Heart left ventricle (tissue), 16 donors: ENCODE results near the gene PCED1B. TPM values are rescaled to one million over a fixed set of nuclear protein-coding genes. Genes with fewer than 3 reads are reported as not detected.

Experiments used
- ATAC-seq, 4 donors: fragments of 200-7000 bp; cut with Tn5 transposase; one replicate each; pipeline ENCODE4 v1.9.1; 2020 to 2022; ENCODE audit warnings: moderate library complexity in 4 of 4, mild to moderate bottlenecking in 3 of 4, moderate number of reproducible peaks in 1 of 4
- DNase-seq, 5 donors: peaks; one replicate each; pipeline ENCODE4 v3.0.0-alpha.2; 2020
- H3K27ac ChIP-seq, 12 donors: fragments of 200-600 bp; sonication (generic) in 4 of 12; one replicate each; pipeline versions ENCODE4 v1.5.0 to v1.8.0; 2016 to 2022; ENCODE audit warnings: mild to moderate bottlenecking in 2 of 12
- H3K27me3 ChIP-seq, 9 donors: fragments of 200-600 bp; sonication (generic) in 2 of 9; one replicate each; pipeline versions ENCODE4 v1.5.1 to v1.8.0; 2016 to 2022; ENCODE audit warnings: mild to moderate bottlenecking in 3 of 9
- H3K36me3 ChIP-seq, 9 donors: fragments of 200-600 bp; sonication (generic) in 2 of 9; one replicate each; pipeline versions ENCODE4 v1.5.0 to v1.8.0; 2018 to 2022; ENCODE audit warnings: mild to moderate bottlenecking in 2 of 9
- H3K4me1 ChIP-seq, 12 donors: fragments of 200-600 bp; sonication (generic) in 4 of 12; one replicate each; pipeline versions ENCODE4 v1.5.0 to v1.8.0; 2016 to 2022; ENCODE audit warnings: mild to moderate bottlenecking in 3 of 12
- H3K4me3 ChIP-seq, 12 donors: fragments of 200-600 bp; sonication (generic) in 4 of 12; one replicate each; pipeline versions ENCODE4 v1.5.0 to v1.8.0; 2017 to 2022; ENCODE audit warnings: mild to moderate bottlenecking in 9 of 12, moderate library complexity in 4 of 12
- H3K9me3 ChIP-seq, 12 donors: fragments of 200-600 bp; sonication (generic) in 4 of 12; one replicate each; pipeline versions ENCODE4 v1.5.0 to v1.8.0; 2016 to 2022; ENCODE audit warnings: mild to moderate bottlenecking in 1 of 12
- POLR2A ChIP-seq, 2 donors: fragments of 450-650 bp; IDR thresholded peaks; one replicate each; pipeline ENCODE4 v1.6.1; 2017; ENCODE audit warnings: antibody characterized with exemption in 2 of 2, mild to moderate bottlenecking in 2 of 2, moderate library complexity in 2 of 2
- WGBS, 4 donors: extraction: QIAGEN DNeasy Blood & Tissue Kit in 2 of 4; methylation state at CpG; one replicate each; pipeline versions ENCODE4 v1.1.5 to v1.1.7; 2013 to 2018; 5-methylcytosine and 5-hydroxymethylcytosine counted together
- intact Hi-C, 10 donors: fragments of 100-400 bp; cut with DNase I; formaldehyde crosslinking; loops; one replicate each; pipeline versions ENCODE4 v1.11.1 to v1.14.2; 2022
- polyA plus RNA-seq, 2 donors: library from polyadenylated mRNA; stranded (reverse); fragments of 200-250 nt; gene quantifications; one replicate each; pipeline ENCODE4 v1.2.3, GENCODE V29; 2013
- total RNA-seq, 9 donors: library from RNA; depleted of rRNA in 2 of 9; stranded (reverse); fragments of >200 nt in 2 of 9; fragmentation: NEBNext Ultra II Directional in 3 of 9; extraction: Animal tissue kit (Norgen Biotek cat#: 25700) in 3 of 9; gene quantifications; one replicate each; pipeline versions ENCODE4 v1.1.0 to v1.2.4, GENCODE V29; 2016 to 2023
- TF ChIP-seq, protein P1 (sequence below), 12 donors: fragments of 200-600 bp; sonication (generic) in 4 of 12; IDR thresholded peaks; one replicate each; pipeline versions ENCODE4 v1.5.0 to v1.8.0; 2018 to 2022; ENCODE audit warnings: antibody characterized with exemption in 12 of 12, mild to moderate bottlenecking in 5 of 12
- donor health status: ischemic (EF 13 %, LVEDD 7.1; RV severe dilation, severe dysfunction).
- donor health status: healthy with polysubstance abuse.
- donor health status: DM: no; HTN: yes; CAD: no.
- donor health status: DM: no; HTN: no; CAD: no.
- donor health status: ischemic (EF 25% LVEDD 6.9; RV normal size, moderate dysfunction).
- donor health status: ischemic (EF 25% LVEDD 5.7; RV mildly dilated, moderate dysfunction).
- donor health status: healthy.
- donor health status: DM: yes; HTN: yes; CAD: no.
- donor health status: ischemic (EF 35%, LVEDD 5.7; RV mildly dilated, moderate dysfunction).
- donor health status: nonischemic (EF 11% LVEDD 7.7; RV severe dilation, severe dysfunction).
- donor health status: DM: yes; HTN: yes; CAD: no.
- donor health status: PGD.
- donor health status: ischemic (EF 29% LVEDD 5.4; RV normal size, mild dysfunction).
- donor health status: nonischemic (EF 23%, LVEDD 6.1; RV moderate dilation, normal function).

Gene PCED1B
- total and polyA plus RNA-seq, 11 donors, result 0.39 to 9.5 (median 0.72) TPM; not detected in 2

DNA sequence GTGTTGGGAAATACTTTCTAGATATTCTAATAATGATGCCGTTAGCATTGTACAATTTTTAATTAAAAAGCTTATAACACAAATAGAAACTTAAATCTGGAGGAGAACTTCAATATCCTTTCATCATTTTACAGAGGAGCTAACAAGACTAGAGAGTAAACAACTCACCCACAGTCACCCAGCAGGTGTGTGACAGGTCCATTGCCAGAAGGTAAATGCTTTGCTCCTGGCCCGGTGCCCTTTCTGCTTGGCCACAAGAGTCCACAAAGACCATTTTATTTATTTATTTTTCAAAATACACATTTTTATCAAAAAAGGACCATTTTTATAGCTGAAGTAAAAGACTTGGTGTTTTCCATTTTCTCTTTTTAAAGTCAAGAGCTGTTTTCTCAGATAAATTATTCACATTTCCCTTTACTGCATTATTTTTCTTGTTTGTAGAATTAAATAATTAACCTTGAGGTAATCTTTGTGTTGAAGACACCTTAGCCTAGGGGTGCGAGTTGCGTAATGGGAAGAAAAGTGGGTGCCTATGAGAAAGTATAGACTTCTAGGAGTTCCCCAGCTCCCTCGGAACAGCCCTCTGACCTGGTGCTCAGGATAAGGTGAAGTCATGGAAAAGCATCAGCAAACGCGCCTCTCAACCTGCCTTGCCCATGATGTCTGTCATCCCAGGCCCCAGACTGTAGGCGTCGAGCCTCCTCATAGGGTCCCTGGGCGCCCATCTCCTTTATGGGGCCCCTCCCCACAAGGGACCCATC, 26.7 kb downstream of the PCED1B start:
- Histone ChIP-seq H3K27ac (no peak overlapping the region), H3K36me3 (no peaks in the 10 kb centered on the region), H3K9me3 (no peaks in the 10 kb centered on the region), H3K27me3 (no peaks in the 10 kb centered on the region), H3K4me1 (peaks cover 0 to 5% (median 0%) of the 10 kb centered on the region in 12 donors), H3K4me3 (no peak overlapping the region)
- intact Hi-C loops, result no loop called here
- DNase-seq (no peak), ATAC-seq (no peak)
- WGBS, 4 donors, result 92 to 95% (median 93%) methylated on average over 10 of the region's 10 CpGs
- TF ChIP-seq, protein P1, sequence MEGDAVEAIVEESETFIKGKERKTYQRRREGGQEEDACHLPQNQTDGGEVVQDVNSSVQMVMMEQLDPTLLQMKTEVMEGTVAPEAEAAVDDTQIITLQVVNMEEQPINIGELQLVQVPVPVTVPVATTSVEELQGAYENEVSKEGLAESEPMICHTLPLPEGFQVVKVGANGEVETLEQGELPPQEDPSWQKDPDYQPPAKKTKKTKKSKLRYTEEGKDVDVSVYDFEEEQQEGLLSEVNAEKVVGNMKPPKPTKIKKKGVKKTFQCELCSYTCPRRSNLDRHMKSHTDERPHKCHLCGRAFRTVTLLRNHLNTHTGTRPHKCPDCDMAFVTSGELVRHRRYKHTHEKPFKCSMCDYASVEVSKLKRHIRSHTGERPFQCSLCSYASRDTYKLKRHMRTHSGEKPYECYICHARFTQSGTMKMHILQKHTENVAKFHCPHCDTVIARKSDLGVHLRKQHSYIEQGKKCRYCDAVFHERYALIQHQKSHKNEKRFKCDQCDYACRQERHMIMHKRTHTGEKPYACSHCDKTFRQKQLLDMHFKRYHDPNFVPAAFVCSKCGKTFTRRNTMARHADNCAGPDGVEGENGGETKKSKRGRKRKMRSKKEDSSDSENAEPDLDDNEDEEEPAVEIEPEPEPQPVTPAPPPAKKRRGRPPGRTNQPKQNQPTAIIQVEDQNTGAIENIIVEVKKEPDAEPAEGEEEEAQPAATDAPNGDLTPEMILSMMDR (IDR thresholded peaks at IDR 0.05), result no peak
- no peak for TF ChIP-seq POLR2A (IDR thresholded peaks at IDR 0.05)

DNA sequence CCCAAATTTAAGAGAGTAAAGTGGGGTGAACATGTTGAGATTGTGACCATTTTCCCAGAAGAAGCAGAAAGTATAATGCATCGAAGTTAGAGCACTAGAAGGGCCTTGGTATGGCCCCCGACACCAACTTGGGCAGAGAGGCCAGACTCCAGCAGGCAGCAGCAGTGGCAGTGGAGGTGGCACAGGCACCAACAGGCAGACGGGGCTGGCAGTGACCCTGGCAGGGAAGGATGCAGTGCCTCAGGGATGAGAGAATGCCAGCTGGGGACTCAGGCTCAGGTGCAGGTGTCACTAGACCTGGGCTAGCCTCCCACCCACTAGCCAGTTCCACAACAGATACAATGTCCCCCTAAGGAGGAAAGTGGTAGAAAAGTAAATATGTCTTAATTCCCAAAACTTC, 28.0 kb downstream of the PCED1B start:
- Histone ChIP-seq H3K36me3 (no peaks in the 10 kb centered on the region), H3K4me1 (peaks cover 0 to 5% (median 0%) of the 10 kb centered on the region in 12 donors), H3K9me3 (no peaks in the 10 kb centered on the region), H3K4me3 (no peak overlapping the region), H3K27me3 (no peaks in the 10 kb centered on the region), H3K27ac (no peak overlapping the region)
- 91 to 95% (median 94%) methylated on average over 3 of the region's 3 CpGs for WGBS, 4 donors
- intact Hi-C loops, result no loop called here
- no peak for ATAC-seq
- TF ChIP-seq, protein P1 (IDR thresholded peaks at IDR 0.05), result no peak
- TF ChIP-seq POLR2A (IDR thresholded peaks at IDR 0.05), result no peak
- DNase-seq, result no peak

- H3K4me1 ChIP-seq, result peaks cover 0 to 5% (median 0%) of the 10 kb centered on the region in 12 donors
- intact Hi-C loops, result no loop called here
- TF ChIP-seq, protein P1 (IDR thresholded peaks at IDR 0.05), result no peak
- no peak for TF ChIP-seq POLR2A (IDR thresholded peaks at IDR 0.05)
- DNase-seq (no peak), ATAC-seq (no peak)
- no peak overlapping the region for H3K27ac ChIP-seq
- H3K9me3 ChIP-seq, result no peaks in the 10 kb centered on the region
- no peaks in the 10 kb centered on the region for H3K27me3 ChIP-seq
- H3K36me3 ChIP-seq, result no peaks in the 10 kb centered on the region
- no peak overlapping the region for H3K4me3 ChIP-seq
Observed at GRCh38 chr12:47107926-47108325, 28.5 kb downstream of the PCED1B start.

- no peaks in the 10 kb centered on the region for H3K9me3 ChIP-seq
- no peaks in the 10 kb centered on the region for H3K27me3 ChIP-seq
- H3K27ac ChIP-seq, result no peak overlapping the region
- H3K4me3 ChIP-seq, result no peak overlapping the region
- H3K36me3 ChIP-seq, result no peaks in the 10 kb centered on the region
- whole genome bisulfite sequencing, 4 donors, result 94 to 100% (median 96%) methylated on average over 2 of the region's 2 CpGs
- ATAC-seq (no peak), DNase-seq (no peak)
- intact Hi-C loops, result no loop called here
- TF ChIP-seq, protein P1 (IDR thresholded peaks at IDR 0.05), result no peak
- TF ChIP-seq POLR2A (IDR thresholded peaks at IDR 0.05), result no peak
- H3K4me1 ChIP-seq, result no peaks in the 10 kb centered on the region
Observed at GRCh38 chr12:47110011-47110541, 30.7 kb downstream of the PCED1B start.
